SK-MEL-5 (cell line): Measurements from ENCODE around the gene ADAMTS7. TPM values are rescaled to one million over a fixed set of nuclear protein-coding genes. Genes with fewer than 3 reads are reported as not detected.
"Not testable (repeated sequence)": the region's sequence is repeated elsewhere in the genome, so short reads cannot be mapped to it uniquely, and the experiment has no call there.

Experiments
- DNase-seq: peaks from one replicate; pipeline ENCODE4 v3.0.0-alpha.2; 2016; ENCODE audit warnings: low read depth, low spot score
- in situ Hi-C: cut with HindIII; loops from 2 replicates; pipeline ENCODE4 v1.10.0; 2016; ENCODE audit warnings: low sequenced_read_pairs, high pct_unique_total_duplicates, low pct_unique_long_range_greater_than_20kb
- total RNA-seq: library from RNA; depleted of rRNA; stranded (reverse); fragments of >200 nt; shearing (Covaris generic); gene quantifications from 2 replicates; pipeline ENCODE4 v1.2.3, GENCODE V29; 2014

Gene ADAMTS7
- total RNA-seq, 1 experiment from 2014 or later = 2.0 TPM

GRCh38 chr15:78771436-78772000 is 39.7 kb downstream of the ADAMTS7 start:
- DNase-seq, in situ Hi-C loops: not testable (repeated sequence)

- DNase-seq, in situ Hi-C loops: not testable (repeated sequence)
Measured at GRCh38 chr15:78771020-78771419, 40.2 kb downstream of the ADAMTS7 start.

GRCh38 chr15:78769473-78770225 is 41.6 kb downstream of the ADAMTS7 start:
- in situ Hi-C loops = not testable (repeated sequence)
- peak; percentile 13 for DNase-seq

DNA sequence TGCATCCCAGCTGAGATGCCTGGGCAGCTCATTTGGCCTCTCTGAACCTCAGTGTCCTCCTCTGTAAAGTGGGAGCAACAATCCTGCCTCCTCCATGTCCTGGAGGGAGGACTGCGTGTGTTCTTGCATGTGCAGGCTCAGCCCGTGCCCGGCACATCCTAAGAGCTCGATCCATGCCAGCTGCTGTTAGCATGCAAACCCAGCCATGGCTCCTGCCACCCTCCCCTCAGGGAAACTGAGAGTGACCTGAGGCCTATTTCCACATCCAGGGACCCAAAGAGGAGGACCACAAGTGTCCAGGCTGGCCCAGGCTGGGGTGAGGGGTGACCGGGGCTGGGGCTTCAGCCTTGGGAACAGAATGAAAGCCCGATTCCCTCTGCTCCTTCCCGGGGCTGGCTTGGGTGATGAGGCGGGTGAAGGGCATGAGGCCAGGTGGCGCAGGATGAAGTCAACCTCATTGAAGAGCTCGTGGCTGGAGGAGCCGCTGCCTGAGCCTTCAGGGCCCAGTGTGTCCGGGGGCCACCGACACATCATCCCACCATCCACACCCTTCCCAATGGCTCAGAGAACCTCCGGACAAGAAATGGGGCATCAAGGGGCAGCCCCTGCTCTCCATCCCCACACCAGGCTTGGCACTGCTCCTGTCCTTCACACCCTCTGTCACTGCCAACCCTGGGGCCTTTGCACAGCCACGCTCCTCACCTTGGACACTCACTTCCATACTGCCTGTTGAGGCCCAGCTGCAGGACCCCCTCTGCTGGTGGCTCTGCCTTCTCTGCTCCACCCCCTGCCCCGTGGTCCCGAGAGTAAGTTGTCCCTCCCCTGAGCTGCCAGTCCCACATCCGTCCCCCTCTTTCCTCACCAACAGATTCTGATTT is 42.5 kb downstream of the ADAMTS7 start:
- in situ Hi-C loops = no loop called here
- DNase-seq = no peak

GRCh38 chr15:78768096-78768495 is 43.2 kb downstream of the ADAMTS7 start:
- DNase-seq = no peak
- in situ Hi-C loops = no loop called here

DNA sequence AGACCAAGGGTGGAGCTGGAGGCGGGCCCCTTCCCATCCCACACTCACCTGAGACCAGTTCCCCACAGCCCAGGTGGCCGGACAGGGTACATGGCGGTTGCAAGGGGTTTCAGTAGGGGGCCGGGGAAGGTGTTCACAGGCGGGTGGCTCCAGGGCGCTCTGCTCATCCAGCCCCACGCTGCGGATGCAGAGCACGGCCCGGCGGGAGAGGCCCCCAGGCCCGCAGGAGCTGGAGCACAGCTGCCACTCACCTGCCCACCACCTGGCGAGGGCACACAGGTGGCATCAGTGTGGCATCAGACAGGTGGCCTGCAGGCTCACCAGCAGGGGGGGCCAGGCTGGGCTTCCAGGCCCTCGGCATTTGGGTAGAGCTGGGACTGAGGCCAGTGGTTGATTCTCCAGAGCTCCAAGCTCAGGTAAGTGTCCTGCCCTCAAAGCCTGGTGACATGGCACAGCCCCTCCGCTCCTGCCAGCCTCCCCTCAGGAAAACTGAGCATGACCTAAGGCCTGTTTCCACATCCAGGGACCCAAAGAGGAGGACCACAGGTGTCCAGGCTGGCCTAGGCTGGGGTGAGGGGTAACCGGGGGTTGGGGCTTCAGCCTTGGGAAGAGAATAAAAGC is 43.8 kb downstream of the ADAMTS7 start:
- in situ Hi-C loops = no loop called here
- DNase-seq = no peak

DNA sequence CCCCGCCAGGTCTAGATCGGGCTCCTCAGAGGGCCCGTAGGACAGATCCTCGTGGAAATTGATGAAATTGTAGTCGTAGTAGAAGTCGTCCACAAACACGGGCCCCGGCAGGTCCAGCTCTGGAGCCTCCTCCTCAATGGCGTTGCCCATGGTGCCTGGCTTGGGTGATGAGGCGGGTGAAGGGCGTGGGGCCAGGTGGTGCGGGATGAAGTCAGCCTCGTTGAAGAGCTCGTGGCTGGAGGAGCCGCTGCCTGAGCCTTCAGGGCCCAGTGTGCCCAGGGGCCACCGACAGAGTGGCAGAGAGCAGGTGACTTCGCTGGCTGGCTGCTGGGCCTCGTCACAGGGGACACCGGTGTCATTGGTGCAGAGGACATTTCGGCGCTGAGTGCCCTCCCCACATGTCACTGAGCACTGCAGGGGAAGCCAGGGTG is 44.6 kb downstream of the ADAMTS7 start:
- in situ Hi-C loops, DNase-seq: not testable (repeated sequence)

- no peak for DNase-seq
- in situ Hi-C loops = no loop called here
Measured at GRCh38 chr15:78766041-78766440, 45.2 kb downstream of the ADAMTS7 start.

DNA sequence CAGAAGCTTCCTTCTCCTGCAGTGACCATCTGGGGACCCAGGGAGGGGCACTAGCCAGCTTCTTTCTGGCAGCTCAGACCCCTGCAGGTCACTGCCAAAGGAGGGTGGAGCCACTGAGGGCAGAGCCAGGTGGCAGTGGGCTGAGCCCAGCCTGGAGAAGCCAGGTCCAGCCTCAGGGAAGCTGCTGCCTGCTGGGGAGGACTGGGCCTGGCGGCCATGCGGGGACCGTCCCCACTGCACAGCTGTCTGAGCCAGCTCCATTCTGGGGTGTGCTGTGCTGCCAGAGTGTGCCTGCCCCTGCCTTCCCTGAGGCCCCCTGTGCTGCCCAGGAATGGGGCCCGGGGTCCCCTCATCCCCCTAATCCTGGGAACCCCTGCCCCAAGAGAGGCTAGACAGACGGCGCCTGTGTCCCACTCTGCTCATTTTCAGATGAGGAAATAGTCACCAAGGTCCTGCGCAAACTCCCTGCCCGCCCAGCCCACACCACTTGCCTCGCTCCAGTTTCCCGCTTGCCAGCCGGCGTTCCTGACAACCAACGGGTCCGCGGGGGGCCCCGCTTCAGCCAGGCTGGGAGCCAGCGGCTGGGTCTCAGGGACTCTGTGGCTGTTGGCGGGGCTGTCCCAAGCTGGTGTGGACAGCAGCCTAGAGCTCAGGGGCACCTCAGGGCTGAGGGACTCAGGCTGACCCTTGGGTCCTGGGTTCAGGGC is 46.0 kb downstream of the ADAMTS7 start:
- DNase-seq, in situ Hi-C loops: not testable (repeated sequence)

GRCh38 chr15:78764340-78765153 is 46.7 kb downstream of the ADAMTS7 start:
- in situ Hi-C loops, DNase-seq: not testable (repeated sequence)

- in situ Hi-C loops = no loop called here
- no peak for DNase-seq
Measured at GRCh38 chr15:78763796-78764241, 47.4 kb downstream of the ADAMTS7 start.

GRCh38 chr15:78762985-78763795 is 48.1 kb downstream of the ADAMTS7 start:
- no peak for DNase-seq
- in situ Hi-C loops = no loop called here

DNA sequence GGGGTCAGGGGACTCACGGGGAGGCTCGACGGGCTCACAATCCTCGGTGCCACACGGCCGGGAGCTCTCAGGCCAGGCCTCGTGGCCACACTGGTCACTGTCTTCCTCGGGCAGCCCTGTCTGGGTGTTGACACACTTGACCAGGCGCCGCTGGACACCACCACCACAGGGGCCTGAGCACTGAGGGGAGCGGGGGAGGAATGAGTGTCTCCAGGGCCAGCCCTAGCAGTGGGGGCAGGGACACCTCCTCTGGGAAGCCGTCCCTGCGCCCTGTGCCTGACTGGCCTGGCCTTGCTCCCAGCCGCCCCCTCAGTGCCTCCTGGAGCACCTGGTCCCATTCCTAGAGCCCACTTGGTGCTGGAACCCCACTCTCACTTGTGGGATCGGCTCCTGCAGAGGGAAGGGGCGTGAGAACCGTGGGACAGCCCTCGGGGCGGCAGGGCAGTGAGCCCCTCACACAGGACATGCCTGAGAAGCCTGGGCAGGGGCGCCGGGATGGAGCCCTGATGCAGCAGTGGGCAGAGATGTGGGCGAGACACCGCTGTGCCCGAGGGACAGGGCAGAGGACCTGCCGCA is 48.8 kb downstream of the ADAMTS7 start:
- in situ Hi-C loops, DNase-seq: not testable (repeated sequence)

DNA sequence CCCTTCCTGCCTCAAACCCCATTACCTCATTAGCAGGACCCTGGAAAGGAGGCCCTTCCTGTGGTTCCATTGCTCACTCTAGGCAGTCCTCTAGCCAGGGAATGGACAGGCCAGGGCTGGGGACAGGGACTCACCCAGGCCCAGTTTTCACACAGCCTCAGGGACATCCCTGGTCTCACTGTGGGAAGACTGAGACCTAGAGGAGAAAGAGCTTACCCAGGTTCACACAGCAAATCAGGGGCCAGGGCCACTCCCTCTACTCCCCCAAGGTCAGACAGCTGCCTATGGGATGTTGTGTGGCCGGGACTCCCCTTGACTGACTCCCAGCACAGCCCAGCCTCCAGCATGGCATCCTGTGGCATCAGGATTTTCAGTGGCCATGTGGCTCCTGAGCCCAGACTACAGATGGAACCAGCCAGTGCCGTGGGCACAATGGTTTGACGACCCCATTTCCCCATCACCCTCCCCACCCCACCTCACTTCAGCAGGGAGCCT is 49.3 kb downstream of the ADAMTS7 start:
- in situ Hi-C loops = no loop called here

GRCh38 chr15:78761475-78761874 is 49.8 kb downstream of the ADAMTS7 start:
- in situ Hi-C loops, DNase-seq: not testable (repeated sequence)

More for the DNA sequence above, 49.3 kb downstream of the ADAMTS7 start:
- DNase-seq = no peak
